ENCODE measurements around the gene FSCN2.

Gene FSCN2

DNA sequence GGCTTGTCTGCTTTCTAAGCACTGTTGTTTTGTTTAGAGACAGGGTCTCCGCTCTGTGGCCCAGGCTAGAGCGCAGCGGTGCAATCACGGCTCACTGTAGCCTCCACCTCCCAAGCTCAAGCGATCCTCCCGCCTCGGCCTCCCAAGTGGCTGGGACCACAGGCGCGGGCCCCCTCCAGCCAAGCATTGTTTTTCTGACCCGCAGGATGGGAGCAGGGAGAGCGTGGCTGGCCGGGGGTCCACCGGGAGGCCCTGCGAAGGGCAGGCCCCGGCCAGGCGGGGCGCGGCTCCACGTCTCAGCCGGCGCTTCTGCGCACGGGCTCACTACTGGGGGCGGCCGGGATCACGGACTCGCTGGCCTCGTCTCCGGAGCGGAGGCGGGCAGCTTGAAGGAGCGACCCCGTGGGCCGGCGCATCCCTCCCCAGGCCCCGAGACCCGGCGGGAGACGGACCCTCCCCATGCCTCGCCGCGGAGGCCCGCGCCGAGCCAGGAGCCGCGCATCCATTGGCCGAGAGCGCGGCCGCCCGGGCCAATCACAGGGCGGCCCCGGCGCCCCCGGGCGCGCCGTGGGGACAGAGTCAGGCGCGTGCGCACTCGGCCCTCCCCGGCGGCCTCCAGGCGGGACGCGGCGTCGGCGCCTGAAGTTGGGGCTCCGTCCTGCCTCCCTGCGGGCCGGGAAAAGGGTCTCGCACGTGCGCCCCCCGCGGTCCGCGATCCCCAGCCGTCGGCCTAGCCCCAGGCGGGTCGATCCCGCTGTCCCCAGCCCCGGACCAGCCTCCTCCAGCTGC, 40.5 kb upstream of the FSCN2 start:
- Histone ChIP-seq H3K9me3 (ENCODE audit: control insufficient read depth, low read length) (no peaks in the 10 kb centered on the region), H3K4me1 (peaks cover 5% of the 10 kb centered on the region), H3K27ac (no peak overlapping the region), H3K27me3 (ENCODE audit: control insufficient read depth, insufficient read depth, low read length) (no peaks in the 10 kb centered on the region), H3K36me3 (ENCODE audit: control insufficient read depth, insufficient read depth, low read length) (no peaks in the 10 kb centered on the region), H3K4me3 (ENCODE audit: low read depth, low read length) (peak overlapping the region; percentile 86), H3K4me2 (ENCODE audit: low read length) (peak overlapping the region; percentile 98), H3K79me2 (no peaks in the 10 kb centered on the region), H2AFZ (peak overlapping the region; percentile 98), H3K9ac (peak overlapping the region; percentile 51)
- TF ChIP-seq, protein P1, sequence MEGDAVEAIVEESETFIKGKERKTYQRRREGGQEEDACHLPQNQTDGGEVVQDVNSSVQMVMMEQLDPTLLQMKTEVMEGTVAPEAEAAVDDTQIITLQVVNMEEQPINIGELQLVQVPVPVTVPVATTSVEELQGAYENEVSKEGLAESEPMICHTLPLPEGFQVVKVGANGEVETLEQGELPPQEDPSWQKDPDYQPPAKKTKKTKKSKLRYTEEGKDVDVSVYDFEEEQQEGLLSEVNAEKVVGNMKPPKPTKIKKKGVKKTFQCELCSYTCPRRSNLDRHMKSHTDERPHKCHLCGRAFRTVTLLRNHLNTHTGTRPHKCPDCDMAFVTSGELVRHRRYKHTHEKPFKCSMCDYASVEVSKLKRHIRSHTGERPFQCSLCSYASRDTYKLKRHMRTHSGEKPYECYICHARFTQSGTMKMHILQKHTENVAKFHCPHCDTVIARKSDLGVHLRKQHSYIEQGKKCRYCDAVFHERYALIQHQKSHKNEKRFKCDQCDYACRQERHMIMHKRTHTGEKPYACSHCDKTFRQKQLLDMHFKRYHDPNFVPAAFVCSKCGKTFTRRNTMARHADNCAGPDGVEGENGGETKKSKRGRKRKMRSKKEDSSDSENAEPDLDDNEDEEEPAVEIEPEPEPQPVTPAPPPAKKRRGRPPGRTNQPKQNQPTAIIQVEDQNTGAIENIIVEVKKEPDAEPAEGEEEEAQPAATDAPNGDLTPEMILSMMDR (IDR thresholded peaks at IDR 0.05) = no peak

DNA sequence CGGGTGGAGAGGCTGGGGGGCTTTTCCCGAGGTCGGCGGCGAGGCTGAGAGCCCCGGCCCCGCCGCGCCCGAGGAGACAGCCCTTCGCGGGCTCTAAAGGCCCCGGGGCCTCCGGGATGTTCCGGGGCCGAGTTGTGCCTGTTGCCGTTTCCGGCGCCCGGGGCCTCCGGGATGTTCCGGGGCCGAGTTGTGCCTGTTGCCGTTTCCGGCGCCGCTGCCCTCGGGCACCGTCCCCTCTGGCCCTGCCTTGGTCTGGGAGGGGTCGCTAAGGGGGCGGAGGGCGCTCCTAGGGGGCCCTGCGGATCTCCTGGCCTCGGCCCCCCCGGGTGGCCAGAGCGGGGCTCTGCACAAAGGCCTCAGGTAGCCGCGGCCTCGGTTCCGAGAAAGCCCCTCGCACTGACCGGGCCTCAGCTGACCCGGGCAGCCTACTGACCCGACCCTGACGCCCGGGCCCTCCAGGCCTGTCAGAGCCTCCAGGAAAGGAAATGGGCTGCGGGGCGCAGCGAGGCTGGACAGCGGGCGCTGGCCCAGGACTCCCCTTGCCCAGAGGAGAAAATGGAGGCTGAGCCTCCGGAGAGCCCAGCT, 39.8 kb upstream of the FSCN2 start:
- H3K4me2 ChIP-seq (ENCODE audit: low read length) = peak overlapping the region; percentile 98
- peak overlapping the region; percentile 51 for H3K9ac ChIP-seq
- TF ChIP-seq, protein P1 (IDR thresholded peaks at IDR 0.05) = no peak
- H3K36me3 ChIP-seq (ENCODE audit: control insufficient read depth, insufficient read depth, low read length) = no peaks in the 10 kb centered on the region
- peak overlapping the region; percentile 98 for H2AFZ ChIP-seq
- H3K79me2 ChIP-seq = no peaks in the 10 kb centered on the region
- H3K27ac ChIP-seq = no peak overlapping the region
- no peaks in the 10 kb centered on the region for H3K9me3 ChIP-seq (ENCODE audit: control insufficient read depth, low read length)
- H3K27me3 ChIP-seq (ENCODE audit: control insufficient read depth, insufficient read depth, low read length) = no peaks in the 10 kb centered on the region
- peaks cover 5% of the 10 kb centered on the region for H3K4me1 ChIP-seq
- peak overlapping the region; percentile 86 for H3K4me3 ChIP-seq (ENCODE audit: low read depth, low read length)

DNA sequence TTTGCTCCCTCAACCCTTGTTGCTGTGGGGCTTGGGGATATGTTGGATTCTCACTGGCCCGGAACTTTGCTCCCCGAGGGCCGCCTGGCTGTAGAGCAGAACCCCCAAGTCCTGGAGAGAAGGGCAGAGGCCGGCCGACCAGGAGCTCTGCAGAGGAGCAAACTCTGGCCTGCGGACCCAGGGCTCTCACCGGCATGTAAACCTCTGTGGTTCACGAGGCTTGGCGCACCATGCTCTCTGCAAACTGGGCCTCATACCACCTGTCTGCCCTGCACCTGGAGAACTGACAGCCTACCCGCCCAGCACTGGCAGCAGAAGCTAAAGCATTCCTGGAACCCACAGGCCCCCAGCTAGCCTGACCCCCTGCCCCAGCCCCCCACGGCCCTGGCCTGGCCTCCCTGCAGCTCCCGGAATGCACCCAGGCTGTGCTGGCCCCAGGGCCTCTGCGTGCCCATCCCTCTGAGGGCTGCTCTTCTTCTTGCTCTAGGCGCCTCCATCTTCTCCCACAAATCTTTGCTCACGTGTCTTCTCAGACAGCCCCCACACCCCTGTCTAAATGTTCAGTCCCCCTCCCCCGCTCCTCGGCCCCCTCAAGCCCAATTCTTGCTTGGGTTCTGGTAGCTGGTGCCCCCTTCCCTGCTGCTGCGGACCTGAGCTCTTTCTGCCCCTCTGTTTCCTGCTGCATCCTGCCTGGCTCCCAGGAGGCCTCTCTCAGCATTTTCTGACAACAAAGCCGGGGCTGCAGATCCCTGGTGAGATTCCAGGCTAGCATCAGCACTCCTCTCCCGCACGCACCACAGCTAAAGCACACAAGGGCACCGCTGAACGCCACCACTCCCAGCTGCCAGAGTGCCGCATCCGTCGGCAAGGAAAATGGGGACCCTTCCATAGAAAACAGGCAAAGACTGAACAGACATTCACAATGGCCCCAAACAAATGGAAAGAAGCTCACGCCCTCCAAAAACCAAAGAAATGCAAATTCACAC, 38.9 kb upstream of the FSCN2 start:
- TF ChIP-seq, protein P1 (IDR thresholded peaks at IDR 0.05) = no peak
- Histone ChIP-seq H2AFZ (peak overlapping the region; percentile 42), H3K27me3 (ENCODE audit: control insufficient read depth, insufficient read depth, low read length) (no peaks in the 10 kb centered on the region), H3K36me3 (ENCODE audit: control insufficient read depth, insufficient read depth, low read length) (no peaks in the 10 kb centered on the region), H3K79me2 (no peaks in the 10 kb centered on the region), H3K4me3 (ENCODE audit: low read depth, low read length) (peak overlapping the region; percentile 16), H3K9ac (no peak overlapping the region), H3K9me3 (ENCODE audit: control insufficient read depth, low read length) (no peaks in the 10 kb centered on the region), H3K4me1 (no peaks in the 10 kb centered on the region), H3K27ac (no peak overlapping the region), H3K4me2 (ENCODE audit: low read length) (no peak overlapping the region)

DNA sequence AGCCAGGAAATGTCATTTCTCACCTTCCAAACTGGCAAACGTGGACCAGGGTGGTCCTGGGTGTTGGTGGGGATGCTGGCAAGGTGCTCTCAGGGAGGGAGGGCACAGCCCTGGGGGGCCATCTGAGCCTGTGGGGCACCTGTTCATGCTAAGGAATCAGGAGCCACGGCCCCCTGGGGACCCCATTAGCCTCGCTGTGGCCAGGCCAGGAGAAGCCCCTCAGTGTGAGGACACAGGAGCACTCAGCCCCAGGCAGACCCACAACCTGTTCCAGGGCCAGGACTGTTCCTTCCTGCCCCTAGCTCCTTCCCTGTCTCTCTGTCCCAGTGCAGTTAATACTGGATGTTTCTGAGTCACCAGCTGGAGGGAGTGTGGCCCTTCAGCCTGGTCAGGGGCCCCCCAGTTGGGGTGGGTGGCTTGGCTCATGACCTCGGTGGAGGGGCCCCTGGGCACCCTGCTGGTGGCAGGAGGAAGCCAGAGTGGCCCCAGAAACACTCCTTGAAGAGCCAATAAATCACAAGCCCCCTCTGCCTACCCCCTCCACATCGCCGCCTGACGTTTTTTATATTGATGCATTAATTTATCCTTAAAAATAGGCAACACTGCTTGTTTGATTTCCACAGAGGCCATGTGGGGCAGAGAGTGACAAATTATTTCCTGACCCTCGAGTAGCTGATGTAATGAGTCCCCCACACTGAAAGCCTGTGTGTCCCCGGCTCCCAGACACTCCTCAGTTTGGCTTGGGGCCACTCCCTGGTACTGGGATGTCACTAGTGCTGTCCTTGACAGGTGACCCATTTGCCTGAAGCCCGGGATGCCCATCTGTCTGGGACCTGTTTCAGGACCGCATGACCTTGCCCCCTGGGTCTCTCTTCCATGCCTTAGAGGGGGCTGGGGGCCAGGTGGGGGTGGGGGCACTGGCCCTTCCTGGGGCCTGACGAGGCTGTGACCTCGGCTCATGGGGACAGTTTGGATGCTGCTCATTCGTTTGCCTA, 37.9 kb upstream of the FSCN2 start:
- Histone ChIP-seq H3K4me1 (no peaks in the 10 kb centered on the region), H3K4me2 (ENCODE audit: low read length) (no peak overlapping the region), H3K79me2 (no peaks in the 10 kb centered on the region), H3K36me3 (ENCODE audit: control insufficient read depth, insufficient read depth, low read length) (no peaks in the 10 kb centered on the region), H3K27me3 (ENCODE audit: control insufficient read depth, insufficient read depth, low read length) (no peaks in the 10 kb centered on the region), H3K27ac (no peak overlapping the region), H3K4me3 (ENCODE audit: low read depth, low read length) (no peak overlapping the region), H2AFZ (no peak overlapping the region), H3K9ac (no peak overlapping the region), H3K9me3 (ENCODE audit: control insufficient read depth, low read length) (no peaks in the 10 kb centered on the region)
- TF ChIP-seq, protein P1 (IDR thresholded peaks at IDR 0.05) = no peak

Measured in parathyroid adenoma (tissue), 2 donors.